Retinal pigment epithelial cell (primary cell): ENCODE data around the gene CEP104.

Experiments used
- DNase-seq: peaks from one replicate; pipeline ENCODE4 v3.0.0-alpha.2; 2010; ENCODE audit warnings: low read depth
- H3K4me3 ChIP-seq: 2 replicates; pipeline ENCODE4 v1.5.1; 2011; ENCODE audit warnings: mild to moderate bottlenecking, low read length, control low read depth, moderate library complexity
- TF ChIP-seq, protein P1 (sequence below): conservative IDR thresholded peaks from 2 replicates; pipeline ENCODE4 v1.5.1; 2011; ENCODE audit warnings: low read depth, low read length, control low read depth, inconsistent platforms

Gene CEP104

GRCh38 chr1:3785456-3786157 is 71.4 kb downstream of the CEP104 start:
- DNase-seq: no peak
- TF ChIP-seq, protein P1, sequence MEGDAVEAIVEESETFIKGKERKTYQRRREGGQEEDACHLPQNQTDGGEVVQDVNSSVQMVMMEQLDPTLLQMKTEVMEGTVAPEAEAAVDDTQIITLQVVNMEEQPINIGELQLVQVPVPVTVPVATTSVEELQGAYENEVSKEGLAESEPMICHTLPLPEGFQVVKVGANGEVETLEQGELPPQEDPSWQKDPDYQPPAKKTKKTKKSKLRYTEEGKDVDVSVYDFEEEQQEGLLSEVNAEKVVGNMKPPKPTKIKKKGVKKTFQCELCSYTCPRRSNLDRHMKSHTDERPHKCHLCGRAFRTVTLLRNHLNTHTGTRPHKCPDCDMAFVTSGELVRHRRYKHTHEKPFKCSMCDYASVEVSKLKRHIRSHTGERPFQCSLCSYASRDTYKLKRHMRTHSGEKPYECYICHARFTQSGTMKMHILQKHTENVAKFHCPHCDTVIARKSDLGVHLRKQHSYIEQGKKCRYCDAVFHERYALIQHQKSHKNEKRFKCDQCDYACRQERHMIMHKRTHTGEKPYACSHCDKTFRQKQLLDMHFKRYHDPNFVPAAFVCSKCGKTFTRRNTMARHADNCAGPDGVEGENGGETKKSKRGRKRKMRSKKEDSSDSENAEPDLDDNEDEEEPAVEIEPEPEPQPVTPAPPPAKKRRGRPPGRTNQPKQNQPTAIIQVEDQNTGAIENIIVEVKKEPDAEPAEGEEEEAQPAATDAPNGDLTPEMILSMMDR: peak; percentile 55
- H3K4me3 ChIP-seq: no peak overlapping the region

- TF ChIP-seq, protein P1: no peak
- no peak for DNase-seq
- H3K4me3 ChIP-seq: no peak overlapping the region
These were observed 72.0 kb downstream of the CEP104 start for GRCh38 chr1:3785045-3785444.

DNA sequence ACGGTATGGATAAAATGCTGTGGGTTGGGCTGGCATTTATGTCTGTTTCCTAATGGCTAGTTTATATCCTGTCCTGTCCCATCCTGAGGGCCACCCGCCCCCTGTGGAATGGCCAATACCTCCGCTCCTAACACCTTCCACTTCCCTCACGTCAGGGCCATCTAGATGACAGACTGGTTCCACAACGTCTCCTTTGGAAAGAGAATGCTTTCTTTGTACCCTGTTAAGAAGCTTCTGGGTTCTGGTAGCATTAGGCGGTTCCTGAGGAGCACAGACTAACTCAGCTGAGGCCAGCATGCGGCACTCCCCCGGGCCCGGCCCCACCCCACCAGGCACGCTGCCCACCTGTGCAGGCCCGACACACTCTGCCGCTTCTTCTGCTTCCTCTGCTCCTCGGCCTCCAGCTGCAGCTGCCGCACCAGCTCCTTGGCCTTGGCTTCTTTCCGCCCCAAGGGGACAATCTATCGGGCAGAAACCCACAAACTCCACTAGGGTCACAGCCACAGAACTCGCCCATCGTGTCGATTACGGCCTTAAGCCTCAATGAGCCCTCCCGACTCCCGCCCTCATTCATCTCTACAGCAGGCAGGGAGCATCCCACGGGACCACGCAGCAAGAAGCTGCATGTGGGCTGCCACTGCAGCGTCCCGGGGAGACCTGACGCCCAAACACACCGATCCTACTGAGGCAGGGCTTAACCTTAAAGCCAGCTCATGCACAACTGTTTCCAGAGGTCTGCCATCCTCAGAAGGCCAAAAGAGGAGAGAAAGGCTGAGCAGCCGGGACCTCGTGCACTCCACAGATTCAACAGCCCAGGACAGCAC is 73.1 kb downstream of the CEP104 start:
- TF ChIP-seq, protein P1: no peak
- H3K4me3 ChIP-seq: no peak overlapping the region
- DNase-seq: no peak

GRCh38 chr1:3780901-3781300 is 76.1 kb downstream of the CEP104 start:
- no peak for DNase-seq
- TF ChIP-seq, protein P1: no peak
- H3K4me3 ChIP-seq: no peak overlapping the region

DNA sequence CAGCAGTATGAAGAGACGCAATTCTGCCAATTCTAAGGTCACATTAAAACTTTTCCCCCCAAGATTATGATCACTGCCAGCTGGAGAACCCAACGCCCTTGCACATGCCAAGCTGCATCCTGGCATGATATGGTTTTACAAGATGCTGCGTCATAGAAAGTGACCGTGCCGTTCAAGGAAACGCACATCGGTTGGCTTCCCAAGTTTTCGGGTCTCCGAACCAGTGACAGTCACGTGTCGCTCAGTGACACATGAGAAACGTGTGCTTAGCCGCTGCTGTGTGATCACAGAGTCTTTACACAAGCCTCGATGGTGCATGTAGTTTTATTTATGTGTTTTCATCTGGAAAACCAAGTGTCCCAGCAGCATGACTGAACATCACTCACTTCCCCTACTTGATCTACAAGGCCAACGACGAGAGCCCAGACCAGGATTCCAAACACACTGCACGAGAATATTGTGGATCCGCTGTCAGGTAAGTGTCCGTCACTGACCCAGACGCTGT is 77.0 kb downstream of the CEP104 start:
- H3K4me3 ChIP-seq: no peak overlapping the region
- TF ChIP-seq, protein P1: no peak
- DNase-seq: no peak

DNA sequence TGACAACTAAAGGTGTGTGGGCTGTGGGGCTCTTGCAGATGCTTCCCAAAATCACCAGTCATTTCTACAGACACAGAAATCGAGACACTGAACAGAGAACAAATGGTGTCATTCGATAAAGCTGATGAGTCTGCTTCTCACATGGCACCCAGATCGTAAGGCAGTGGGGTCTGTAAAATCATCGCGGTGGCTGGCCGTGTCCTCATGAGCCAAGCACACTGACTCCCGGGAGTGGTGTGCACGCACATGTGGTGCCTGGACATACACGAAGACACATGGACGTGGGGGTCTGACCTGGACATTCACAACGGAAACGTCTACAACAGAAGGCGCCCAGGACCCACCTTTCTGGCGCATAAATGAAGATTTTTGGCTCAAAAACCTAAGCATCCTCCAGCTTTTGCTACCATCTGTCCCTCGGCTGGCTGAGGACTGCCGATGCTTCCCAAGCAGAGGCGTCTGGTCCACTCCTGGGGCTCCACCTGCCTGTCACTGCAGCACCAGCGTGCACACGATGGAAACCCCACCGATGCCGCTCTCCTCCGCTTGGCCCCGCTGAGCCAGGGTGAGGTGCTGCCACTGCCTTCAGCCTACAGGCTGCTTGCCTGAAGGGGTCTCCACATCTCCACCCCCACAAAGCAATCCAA is 77.6 kb downstream of the CEP104 start:
- H3K4me3 ChIP-seq: no peak overlapping the region
- TF ChIP-seq, protein P1: no peak
- no peak for DNase-seq
